KMS-11 (cell line): ENCODE results near the gene ENG.

Experiments
- H2AFZ ChIP-seq: fragments of 200-600 bp; sonication (generic); 2 replicates; pipeline ENCODE4 v1.6.1; 2016; ENCODE audit warnings: antibody characterized with exemption, mixed run types, low read depth
- H3K27ac ChIP-seq: fragments of 200-600 bp; sonication (generic); 2 replicates; pipeline ENCODE4 v1.6.1; 2016; ENCODE audit warnings: mild to moderate bottlenecking, mixed run types
- H3K27me3 ChIP-seq: fragments of 200-600 bp; sonication (generic); 2 replicates; pipeline ENCODE4 v1.6.1; 2017; ENCODE audit warnings: mild to moderate bottlenecking, low read depth, mixed run types, moderate library complexity; ENCODE audit not compliant: insufficient read depth
- H3K36me3 ChIP-seq: fragments of 200-600 bp; sonication (generic); 2 replicates; pipeline ENCODE4 v1.6.1; 2017; ENCODE audit warnings: mild to moderate bottlenecking, mixed run types; ENCODE audit not compliant: insufficient read depth
- H3K4me1 ChIP-seq: fragments of 200-600 bp; sonication (generic); 2 replicates; pipeline ENCODE4 v1.6.1; 2016; ENCODE audit warnings: mild to moderate bottlenecking, low read depth, mixed run types; ENCODE audit not compliant: poor library complexity, severe bottlenecking
- H3K4me2 ChIP-seq: fragments of 200-600 bp; sonication (generic); 2 replicates; pipeline ENCODE4 v1.7.0; 2016; ENCODE audit warnings: mild to moderate bottlenecking, mixed run types
- H3K4me3 ChIP-seq: fragments of 200-600 bp; sonication (generic); IDR thresholded peaks from 2 replicates; pipeline ENCODE4 v1.6.1; 2017; ENCODE audit warnings: low read depth, low read length, mixed read lengths; ENCODE audit not compliant: insufficient read depth
- H3K79me2 ChIP-seq: fragments of 200-600 bp; sonication (generic); 2 replicates; pipeline ENCODE4 v1.6.1; 2016; ENCODE audit warnings: low read depth, mixed run types; ENCODE audit not compliant: insufficient read depth
- H3K9ac ChIP-seq: fragments of 200-600 bp; sonication (generic); 2 replicates; pipeline ENCODE4 v1.6.1; 2016; ENCODE audit warnings: mild to moderate bottlenecking, mixed run types
- H4K20me1 ChIP-seq: fragments of 200-600 bp; sonication (generic); 2 replicates; pipeline ENCODE4 v1.6.1; 2016; ENCODE audit warnings: mild to moderate bottlenecking, mixed run types; ENCODE audit not compliant: insufficient read depth
- TF ChIP-seq, protein P1 (sequence below): fragments of 200-600 bp; sonication (generic); conservative IDR thresholded peaks from 2 replicates; pipeline ENCODE4 v1.6.1; 2017; ENCODE audit warnings: low read depth, mild to moderate bottlenecking, antibody characterized with exemption, low read length, moderate library complexity, mixed read lengths

ENG gene

DNA sequence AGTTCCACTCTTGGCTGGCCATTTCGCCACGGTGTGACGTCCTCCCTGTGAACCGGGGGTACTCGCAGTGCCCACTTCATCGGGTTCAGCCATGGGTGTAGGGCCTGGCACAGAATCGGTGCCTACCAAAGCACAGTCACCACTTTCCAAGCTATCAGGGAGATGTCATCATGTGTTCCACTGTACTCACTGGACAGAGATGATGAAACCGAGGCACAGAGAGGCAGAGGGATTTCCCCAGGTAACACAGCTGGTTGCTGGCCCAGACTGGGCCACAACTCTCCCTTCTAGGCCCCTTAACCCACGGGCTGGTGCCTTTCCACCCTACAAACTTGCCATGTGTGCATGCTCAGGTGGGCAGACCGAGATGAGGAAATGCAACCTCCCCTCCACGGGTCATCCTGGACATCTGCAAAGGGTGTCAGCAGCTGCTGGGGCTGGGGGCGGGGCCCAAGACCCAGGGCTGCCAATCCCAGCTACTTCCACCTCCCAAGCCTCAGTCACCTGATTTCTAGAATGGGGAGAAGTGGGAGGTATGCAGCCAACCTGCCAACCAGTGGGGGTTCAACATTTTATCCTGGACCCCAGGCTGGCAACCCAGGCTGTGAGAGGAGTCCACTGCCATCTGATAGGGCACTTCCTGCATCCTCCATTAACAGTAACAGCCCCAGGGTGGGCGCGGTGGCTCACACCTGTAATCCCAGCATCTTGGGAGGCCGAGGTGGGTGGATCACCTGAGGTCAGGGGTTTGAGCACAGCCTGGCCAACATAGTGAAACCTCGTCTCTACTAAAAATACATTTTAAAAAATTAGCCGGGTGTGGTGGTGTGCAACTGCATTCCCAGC is 75.1 kb downstream of the ENG start:
- peak overlapping the region; percentile 29; the same call in 1 of the 2 replicates for H2AFZ ChIP-seq
- H3K4me1 ChIP-seq = peaks cover 59% of the 10 kb centered on the region
- TF ChIP-seq, protein P1, sequence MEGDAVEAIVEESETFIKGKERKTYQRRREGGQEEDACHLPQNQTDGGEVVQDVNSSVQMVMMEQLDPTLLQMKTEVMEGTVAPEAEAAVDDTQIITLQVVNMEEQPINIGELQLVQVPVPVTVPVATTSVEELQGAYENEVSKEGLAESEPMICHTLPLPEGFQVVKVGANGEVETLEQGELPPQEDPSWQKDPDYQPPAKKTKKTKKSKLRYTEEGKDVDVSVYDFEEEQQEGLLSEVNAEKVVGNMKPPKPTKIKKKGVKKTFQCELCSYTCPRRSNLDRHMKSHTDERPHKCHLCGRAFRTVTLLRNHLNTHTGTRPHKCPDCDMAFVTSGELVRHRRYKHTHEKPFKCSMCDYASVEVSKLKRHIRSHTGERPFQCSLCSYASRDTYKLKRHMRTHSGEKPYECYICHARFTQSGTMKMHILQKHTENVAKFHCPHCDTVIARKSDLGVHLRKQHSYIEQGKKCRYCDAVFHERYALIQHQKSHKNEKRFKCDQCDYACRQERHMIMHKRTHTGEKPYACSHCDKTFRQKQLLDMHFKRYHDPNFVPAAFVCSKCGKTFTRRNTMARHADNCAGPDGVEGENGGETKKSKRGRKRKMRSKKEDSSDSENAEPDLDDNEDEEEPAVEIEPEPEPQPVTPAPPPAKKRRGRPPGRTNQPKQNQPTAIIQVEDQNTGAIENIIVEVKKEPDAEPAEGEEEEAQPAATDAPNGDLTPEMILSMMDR = no peak
- peak overlapping the region; percentile 98 for H3K4me2 ChIP-seq
- peaks cover 31% of the 10 kb centered on the region for H3K79me2 ChIP-seq
- H3K27ac ChIP-seq = peak overlapping the region; percentile 98
- H3K36me3 ChIP-seq = no peaks in the 10 kb centered on the region
- H3K9ac ChIP-seq = peak overlapping the region; percentile 85
- H3K27me3 ChIP-seq = no peaks in the 10 kb centered on the region
- H4K20me1 ChIP-seq = no peaks in the 10 kb centered on the region
- no peak overlapping the region for H3K4me3 ChIP-seq

GRCh38 chr9:127778280-127779135 is 76.0 kb downstream of the ENG start, which contains the start of gene SH2D3C:
Gene SH2D3C, minus strand, starts transcription at chr9:127778666. Its CDS starts 39 bp downstream, at chr9:127778627.
- Histone ChIP-seq H2AFZ (peak within 1 kb of the TSS; percentile 29; the same call in 1 of the 2 replicates), H3K9ac (peak within 1 kb of the TSS; percentile 85), H3K4me2 (peak within 1 kb of the TSS; percentile 98), H3K4me1 (peaks cover 62% of the 10 kb centered on the region), H3K4me3 (no peak within 1 kb of the TSS), H3K27ac (peak within 1 kb of the TSS; percentile 98), H3K36me3 (no peaks in the 10 kb centered on the region), H4K20me1 (no peaks in the 10 kb centered on the region), H3K79me2 (peaks cover 31% of the 10 kb centered on the region), H3K27me3 (no peaks in the 10 kb centered on the region)
- TF ChIP-seq, protein P1 = no peak

DNA sequence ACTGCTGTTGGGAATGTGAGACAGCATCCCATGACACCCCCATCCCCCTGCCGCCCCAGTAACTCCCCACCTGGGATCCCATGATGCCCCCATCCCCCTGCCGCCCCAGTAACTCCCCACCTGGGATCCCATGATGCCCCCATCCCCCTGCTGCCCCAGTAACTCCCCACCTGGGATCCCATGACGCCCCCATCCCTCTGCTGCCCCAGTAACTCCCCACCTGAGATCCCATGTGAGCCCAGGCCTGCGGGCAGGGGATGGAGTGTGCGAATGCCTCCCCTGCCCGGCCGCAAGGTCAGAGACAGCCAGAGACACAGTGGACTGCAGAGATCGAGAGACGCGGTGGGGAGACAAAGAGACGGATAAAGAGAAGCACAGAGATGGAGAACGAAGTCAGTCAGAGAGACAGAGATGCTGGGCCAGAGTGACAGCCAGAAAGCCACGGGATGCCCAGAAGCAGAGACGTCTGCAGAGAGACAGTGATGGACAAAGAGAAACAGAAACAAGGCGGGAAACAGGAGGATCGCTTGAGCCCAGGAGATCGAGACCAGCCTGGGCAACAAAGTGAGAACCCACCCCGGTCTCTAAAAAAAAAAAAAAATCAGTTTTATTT is 77.0 kb downstream of the ENG start:
- H3K9ac ChIP-seq = peak overlapping the region; percentile 85

DNA sequence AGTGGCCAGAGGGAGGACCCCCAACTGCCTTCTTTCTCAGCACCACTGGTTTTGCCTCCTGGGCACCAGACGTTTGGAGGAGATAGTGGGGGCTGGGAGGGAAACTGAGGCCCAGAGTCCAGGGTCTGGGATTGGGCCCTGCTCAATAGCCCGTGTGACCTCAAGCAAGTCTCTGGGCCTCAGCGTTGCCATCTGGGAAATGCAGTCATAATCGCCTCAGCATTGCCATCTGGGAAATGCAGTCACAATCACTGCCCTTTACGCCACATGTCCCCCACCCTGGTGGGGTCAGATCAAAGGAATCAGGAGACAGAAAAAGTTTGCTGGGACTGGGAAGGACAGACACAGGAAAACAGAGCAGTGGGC is 77.6 kb downstream of the ENG start:
- Histone ChIP-seq H3K79me2 (peaks cover 31% of the 10 kb centered on the region), H3K4me2 (peak overlapping the region; percentile 98), H2AFZ (peak overlapping the region; percentile 46; the same call in 1 of the 2 replicates), H3K27ac (peak overlapping the region; percentile 98), H3K9ac (peak overlapping the region; percentile 85), H3K4me3 (no peak overlapping the region), H4K20me1 (no peaks in the 10 kb centered on the region), H3K4me1 (peaks cover 78% of the 10 kb centered on the region), H3K36me3 (no peaks in the 10 kb centered on the region), H3K27me3 (no peaks in the 10 kb centered on the region)
- TF ChIP-seq, protein P1 = no peak

More for the DNA sequence above, 77.0 kb downstream of the ENG start:
- no peaks in the 10 kb centered on the region for H3K36me3 ChIP-seq
- H2AFZ ChIP-seq = no peak overlapping the region
- peak overlapping the region; percentile 98 for H3K4me2 ChIP-seq
- peaks cover 31% of the 10 kb centered on the region for H3K79me2 ChIP-seq
- no peak overlapping the region for H3K4me3 ChIP-seq
- peaks cover 72% of the 10 kb centered on the region for H3K4me1 ChIP-seq
- peak overlapping the region; percentile 98 for H3K27ac ChIP-seq
- no peaks in the 10 kb centered on the region for H4K20me1 ChIP-seq
- TF ChIP-seq, protein P1 = no peak
- H3K27me3 ChIP-seq = no peaks in the 10 kb centered on the region
